WTC11 (cell line): ENCODE measurements around the gene JCHAIN.

Experiments used
- CTCF ChIP-seq: fragments of 200-600 bp; IDR thresholded peaks from 2 replicates; pipeline ENCODE4 v1.8.0; 2022; ENCODE audit warnings: antibody characterized with exemption
- E2F4 ChIP-seq: sonication (generic); formaldehyde crosslinking; IDR thresholded peaks from 2 replicates; pipeline ENCODE4 v1.8.1; 2022; ENCODE audit warnings: low read depth, mild to moderate bottlenecking, moderate library complexity, missing genetic modification reagents, borderline replicate concordance
- GABPB1 ChIP-seq: sonication (generic); formaldehyde crosslinking; IDR thresholded peaks from 2 replicates; pipeline ENCODE4 v1.8.1; 2023; ENCODE audit warnings: mild to moderate bottlenecking, missing genetic modification reagents
- JUN ChIP-seq: sonication (generic); formaldehyde crosslinking; IDR thresholded peaks from 2 replicates; pipeline ENCODE4 v1.8.0; 2023; ENCODE audit warnings: mild to moderate bottlenecking, missing genetic modification reagents
- MLX ChIP-seq: sonication (generic); formaldehyde crosslinking; IDR thresholded peaks from 2 replicates; pipeline ENCODE4 v1.8.1; 2023; ENCODE audit warnings: mild to moderate bottlenecking, missing genetic modification reagents, moderate library complexity
- PRRX2 ChIP-seq: fragments of 250-450 bp; sonication (Bioruptor Pico); IDR thresholded peaks from 2 replicates; pipeline ENCODE4 v1.8.0; 2021; ENCODE audit warnings: mild to moderate bottlenecking
- RORB ChIP-seq: fragments of 250-450 bp; sonication (Bioruptor Pico); IDR thresholded peaks from 2 replicates; pipeline ENCODE4 v1.9.0; 2021; ENCODE audit warnings: mild to moderate bottlenecking
- SP1 ChIP-seq: sonication (generic); formaldehyde crosslinking; conservative IDR thresholded peaks from 2 replicates; pipeline ENCODE4 v1.8.1; 2022; ENCODE audit warnings: missing genetic modification reagents
- USF1 ChIP-seq: sonication (generic); formaldehyde crosslinking; IDR thresholded peaks from 2 replicates; pipeline ENCODE4 v1.8.0; 2022; ENCODE audit warnings: mild to moderate bottlenecking, missing genetic modification reagents
- TF ChIP-seq, protein P1 (sequence below): sonication (generic); formaldehyde crosslinking; IDR thresholded peaks from 2 replicates; pipeline ENCODE4 v1.8.0; 2022; ENCODE audit warnings: mild to moderate bottlenecking, missing genetic modification reagents

DNA sequence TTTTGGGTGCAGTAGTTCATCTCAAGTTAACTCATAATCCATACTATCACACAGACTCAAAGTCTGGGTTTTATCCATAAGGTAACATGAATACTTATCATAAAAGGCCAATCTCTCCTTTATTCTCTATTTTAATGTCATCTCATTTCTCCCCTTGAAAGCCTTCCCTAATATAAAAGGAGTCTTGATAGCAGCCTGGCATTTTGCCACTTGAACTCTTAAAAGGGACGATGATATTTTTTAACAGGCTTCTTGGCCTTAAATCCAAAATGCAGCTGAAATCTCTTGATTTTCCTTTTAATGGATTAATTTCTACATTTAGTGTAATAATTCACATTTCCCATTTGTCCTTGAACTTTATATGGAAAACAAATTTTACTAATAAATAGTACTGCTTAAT lies 8.4 kb upstream of the JCHAIN start:
- no peak for TF ChIP-seq CTCF
- TF ChIP-seq USF1 (CRISPR knock-in tag), result no peak
- no peak for TF ChIP-seq PRRX2 (CRISPR knock-in tag)
- TF ChIP-seq, protein P1, sequence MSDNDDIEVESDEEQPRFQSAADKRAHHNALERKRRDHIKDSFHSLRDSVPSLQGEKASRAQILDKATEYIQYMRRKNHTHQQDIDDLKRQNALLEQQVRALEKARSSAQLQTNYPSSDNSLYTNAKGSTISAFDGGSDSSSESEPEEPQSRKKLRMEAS (CRISPR knock-in tag), result no peak
- TF ChIP-seq GABPB1 (CRISPR knock-in tag), result no peak
- TF ChIP-seq RORB (CRISPR knock-in tag), result no peak
- TF ChIP-seq SP1 (CRISPR knock-in tag), result no peak
- no peak for TF ChIP-seq JUN (CRISPR knock-in tag)
- TF ChIP-seq E2F4 (CRISPR knock-in tag), result no peak
- no peak for TF ChIP-seq MLX (CRISPR knock-in tag)
